PFSK-1 (cell line): ENCODE data around the gene SRMS.

Experiments
- FOXP2 ChIP-seq: optimal IDR thresholded peaks from 2 replicates; pipeline ENCODE3; 2011; ENCODE audit warnings: borderline replicate concordance, control low read depth, inconsistent platforms; ENCODE audit not compliant: insufficient read depth; ENCODE audit errors: extremely low read length, extremely low read depth
- POLR2AphosphoS5 ChIP-seq: IDR thresholded peaks from 2 replicates; pipeline ENCODE4 v1.6.1; 2012; ENCODE audit warnings: low read depth, mild to moderate bottlenecking, control low read depth, low read length, moderate library complexity
- REST ChIP-seq, 2 experiments: IDR thresholded peaks; 2 replicates each; pipeline versions ENCODE4 v1.6.1 to v1.8.0; 2011 to 2012; ENCODE audit warnings: low read depth in 2 of 2, low read length in 2 of 2, control low read depth in 1 of 2, inconsistent platforms in 1 of 2, mild to moderate bottlenecking in 1 of 2, moderate library complexity in 1 of 2; ENCODE audit not compliant: insufficient read depth in 1 of 2
- SIN3A ChIP-seq: IDR thresholded peaks from 2 replicates; pipeline ENCODE4 v1.6.1; 2012; ENCODE audit warnings: mild to moderate bottlenecking, low read length, moderate library complexity, borderline replicate concordance; ENCODE audit not compliant: insufficient read depth
- TAF1 ChIP-seq: IDR thresholded peaks from 2 replicates; pipeline ENCODE4 v1.6.1; 2012; ENCODE audit warnings: low read length, control low read depth, borderline replicate concordance; ENCODE audit not compliant: insufficient read depth

- no peak for TF ChIP-seq REST (IDR thresholded peaks at IDR 0.05; ENCODE audit: insufficient read depth in 1 of 2, low read depth in 2 of 2, low read length in 2 of 2)
- TF ChIP-seq FOXP2 = no peak
- no peak for TF ChIP-seq POLR2AphosphoS5
- no peak for TF ChIP-seq SIN3A
- no peak for TF ChIP-seq TAF1
Measured at GRCh38 chr20:63538204-63539091, 9.1 kb downstream of the SRMS start.
